ENCODE data around the gene ATP10A. TPM values are rescaled to one million over a fixed set of nuclear protein-coding genes. Genes with fewer than 3 reads are reported as not detected.

ATP10A gene
- total RNA-seq, 1 experiment from 2014 or later: 0.02 TPM

GRCh38 chr15:25713736-25714537, 149.2 kb downstream of the ATP10A start:
- H3K27ac ChIP-seq (ENCODE audit: low read depth, low read length): no peak overlapping the region
- peaks cover 4 to 30% of the 10 kb centered on the region in 2 experiments; a peak in 2 of 4 replicates for H3K9me3 ChIP-seq (ENCODE audit: control insufficient read depth in 1 of 2, insufficient read depth in 1 of 2, low read depth in 1 of 2, low read length in 2 of 2)
- H3K4me2 ChIP-seq (ENCODE audit: low read length): no peak overlapping the region
- no peaks in the 10 kb centered on the region for H3K79me2 ChIP-seq (ENCODE audit: insufficient read depth, low read length)
- H3K9ac ChIP-seq (ENCODE audit: low read length): no peak overlapping the region
- no peak for DNase-seq (ENCODE audit: low read depth, low spot score)
- no TSS peak for BruUV-seq (replicated peaks)
- no peak for ATAC-seq
- ChIA-PET POLR2A (no interaction called here), CTCF (no interaction called here), RAD21 (ENCODE audit: low non-redundant PET in 1 of 2, low total read pairs in 2 of 2, uncharacterized antibody in 2 of 2, unreplicated experiment in 2 of 2) (no interaction called here)
- H2AFZ ChIP-seq (ENCODE audit: low read depth, low read length, poor library complexity, severe bottlenecking): no peak overlapping the region
- H3K4me1 ChIP-seq (ENCODE audit: control insufficient read depth in 1 of 2, insufficient read depth in 2 of 2, low read length in 2 of 2): no peaks in the 10 kb centered on the region
- TF ChIP-seq SP1 (IDR thresholded peaks at IDR 0.05; ENCODE audit: low read depth) (no peak), SIN3A (IDR thresholded peaks at IDR 0.05; ENCODE audit: low read depth) (no peak), FOSL1 (IDR thresholded peaks at IDR 0.05; ENCODE audit: low read depth) (no peak), ZNF274 (IDR thresholded peaks at IDR 0.05; ENCODE audit: low read depth, low read length) (no peak)
- TF ChIP-seq, protein P1, sequence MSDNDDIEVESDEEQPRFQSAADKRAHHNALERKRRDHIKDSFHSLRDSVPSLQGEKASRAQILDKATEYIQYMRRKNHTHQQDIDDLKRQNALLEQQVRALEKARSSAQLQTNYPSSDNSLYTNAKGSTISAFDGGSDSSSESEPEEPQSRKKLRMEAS (IDR thresholded peaks at IDR 0.05): no peak
- TF ChIP-seq, protein P2, sequence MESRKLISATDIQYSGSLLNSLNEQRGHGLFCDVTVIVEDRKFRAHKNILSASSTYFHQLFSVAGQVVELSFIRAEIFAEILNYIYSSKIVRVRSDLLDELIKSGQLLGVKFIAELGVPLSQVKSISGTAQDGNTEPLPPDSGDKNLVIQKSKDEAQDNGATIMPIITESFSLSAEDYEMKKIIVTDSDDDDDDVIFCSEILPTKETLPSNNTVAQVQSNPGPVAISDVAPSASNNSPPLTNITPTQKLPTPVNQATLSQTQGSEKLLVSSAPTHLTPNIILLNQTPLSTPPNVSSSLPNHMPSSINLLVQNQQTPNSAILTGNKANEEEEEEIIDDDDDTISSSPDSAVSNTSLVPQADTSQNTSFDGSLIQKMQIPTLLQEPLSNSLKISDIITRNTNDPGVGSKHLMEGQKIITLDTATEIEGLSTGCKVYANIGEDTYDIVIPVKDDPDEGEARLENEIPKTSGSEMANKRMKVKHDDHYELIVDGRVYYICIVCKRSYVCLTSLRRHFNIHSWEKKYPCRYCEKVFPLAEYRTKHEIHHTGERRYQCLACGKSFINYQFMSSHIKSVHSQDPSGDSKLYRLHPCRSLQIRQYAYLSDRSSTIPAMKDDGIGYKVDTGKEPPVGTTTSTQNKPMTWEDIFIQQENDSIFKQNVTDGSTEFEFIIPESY (IDR thresholded peaks at IDR 0.05; ENCODE audit: extremely low read depth, insufficient replicate concordance, low read length): no peak
- no peaks in the 10 kb centered on the region for H3K9me2 ChIP-seq (ENCODE audit: insufficient read depth)
- no peaks in the 10 kb centered on the region for H3K27me3 ChIP-seq (ENCODE audit: insufficient read depth, low read length)
- intact Hi-C loops (cut with micrococcal nuclease): no loop called here
- H4K20me1 ChIP-seq (ENCODE audit: insufficient read depth): no peaks in the 10 kb centered on the region
- H3K36me3 ChIP-seq (ENCODE audit: control insufficient read depth in 1 of 2, insufficient read depth in 2 of 2, low read length in 2 of 2): no peaks in the 10 kb centered on the region
- H3K4me3 ChIP-seq (replicated peaks in 1 of 2; ENCODE audit: low read depth in 1 of 2, low read length in 2 of 2): no peak overlapping the region

DNA sequence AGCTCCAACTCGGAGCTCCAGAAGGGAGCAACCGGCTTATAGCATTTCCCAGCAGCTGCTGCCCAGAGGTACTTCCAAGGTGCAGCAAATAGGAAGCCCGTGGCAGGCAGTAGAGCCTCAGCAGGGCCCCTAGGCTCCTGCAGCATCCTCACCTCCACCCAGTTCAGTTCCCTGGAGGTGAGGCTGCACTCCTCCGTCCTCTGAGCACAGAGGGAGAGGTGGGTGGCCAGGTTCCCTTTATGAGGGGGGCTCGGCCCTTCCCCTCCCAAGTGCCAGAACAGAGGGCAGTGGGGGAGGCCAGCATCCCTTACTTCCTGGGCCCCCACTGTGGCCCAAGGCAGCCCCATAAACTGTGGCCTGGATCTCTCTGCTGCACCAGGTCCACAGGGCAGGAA, 150.2 kb downstream of the ATP10A start:
- no peak overlapping the region for H2AFZ ChIP-seq (ENCODE audit: low read depth, low read length, poor library complexity, severe bottlenecking)
- H3K4me3 ChIP-seq (replicated peaks in 1 of 2; ENCODE audit: low read depth in 1 of 2, low read length in 2 of 2): no peak overlapping the region
- H3K4me2 ChIP-seq (ENCODE audit: low read length): no peak overlapping the region
- no peaks in the 10 kb centered on the region for H4K20me1 ChIP-seq (ENCODE audit: insufficient read depth)
- ChIA-PET CTCF (no interaction called here), RAD21 (ENCODE audit: low non-redundant PET in 1 of 2, low total read pairs in 2 of 2, uncharacterized antibody in 2 of 2, unreplicated experiment in 2 of 2) (no interaction called here), POLR2A (no interaction called here)
- no peak overlapping the region for H3K27ac ChIP-seq (ENCODE audit: low read depth, low read length)
- no peaks in the 10 kb centered on the region for H3K4me1 ChIP-seq (ENCODE audit: control insufficient read depth in 1 of 2, insufficient read depth in 2 of 2, low read length in 2 of 2)
- intact Hi-C loops (cut with micrococcal nuclease): no loop called here
- no peak overlapping the region for H3K9ac ChIP-seq (ENCODE audit: low read length)
- no peaks in the 10 kb centered on the region for H3K79me2 ChIP-seq (ENCODE audit: insufficient read depth, low read length)
- peaks cover 4 to 29% of the 10 kb centered on the region in 2 experiments; a peak in 2 of 4 replicates for H3K9me3 ChIP-seq (ENCODE audit: control insufficient read depth in 1 of 2, insufficient read depth in 1 of 2, low read depth in 1 of 2, low read length in 2 of 2)
- ATAC-seq (no peak), DNase-seq (ENCODE audit: low read depth, low spot score) (no peak)
- BruUV-seq (replicated peaks): no TSS peak
- no peaks in the 10 kb centered on the region for H3K36me3 ChIP-seq (ENCODE audit: control insufficient read depth in 1 of 2, insufficient read depth in 2 of 2, low read length in 2 of 2)
- no peaks in the 10 kb centered on the region for H3K9me2 ChIP-seq (ENCODE audit: insufficient read depth)
- no peaks in the 10 kb centered on the region for H3K27me3 ChIP-seq (ENCODE audit: insufficient read depth, low read length)
- no peak for TF ChIP-seq RAD21 (IDR thresholded peaks at IDR 0.05; ENCODE audit: low read depth)
- no peak for TF ChIP-seq JUND (IDR thresholded peaks at IDR 0.05)
- no peak for TF ChIP-seq CEBPB (IDR thresholded peaks at IDR 0.05; ENCODE audit: low read depth)
- TF ChIP-seq CTCF (IDR thresholded peaks at IDR 0.05 in 2 of 3, conservative IDR thresholded peaks at IDR 0.05 in 1 of 3; ENCODE audit: borderline replicate concordance in 1 of 3, insufficient read depth in 1 of 3, low read depth in 2 of 3, low read length in 2 of 3): no peak
- no peak for TF ChIP-seq EGR1 (IDR thresholded peaks at IDR 0.05; ENCODE audit: low read depth)
- no peak for TF ChIP-seq ZFX (IDR thresholded peaks at IDR 0.05)
- TF ChIP-seq, protein P2 (IDR thresholded peaks at IDR 0.05; ENCODE audit: extremely low read depth, insufficient replicate concordance, low read length): no peak
- TF ChIP-seq SIN3A (IDR thresholded peaks at IDR 0.05; ENCODE audit: low read depth): no peak
- no peak for TF ChIP-seq POLR2AphosphoS5 (IDR thresholded peaks at IDR 0.05; ENCODE audit: low read depth, low read length)
- TF ChIP-seq EZH2phosphoT487 (IDR thresholded peaks at IDR 0.05; ENCODE audit: borderline replicate concordance): no peak
